GM19035 (cell line): ENCODE data around the gene GNB5.

ENCODE experiments used
- ATAC-seq: cut with Tn5 transposase; IDR thresholded peaks from one replicate; pipeline ENCODE4 v1.9.1; 2021; ENCODE audit not compliant: unreplicated experiment

Gene GNB5

GRCh38 chr15:52071570-52071969 is 119.6 kb downstream of the GNB5 start:
- no peak for ATAC-seq

GRCh38 chr15:52069559-52069958 is 121.6 kb downstream of the GNB5 start:
- no peak for ATAC-seq

GRCh38 chr15:52068004-52068615 is 123.1 kb downstream of the GNB5 start:
- no peak for ATAC-seq

GRCh38 chr15:52067545-52067926 is 123.7 kb downstream of the GNB5 start:
- no peak for ATAC-seq

- ATAC-seq = no peak
Measured at GRCh38 chr15:52066842-52067544, 124.2 kb downstream of the GNB5 start.
